ENCODE results near the gene NOXA1.
"Not testable (repeated sequence)": the region's sequence is repeated elsewhere in the genome, so short reads cannot be mapped to it uniquely, and the experiment has no call there.

NOXA1 gene

GRCh38 chr9:137446851-137447471 lies 23.8 kb downstream of the NOXA1 start:
- no peaks in the 10 kb centered on the region for H3K36me3 Mint-ChIP-seq (ENCODE audit: low read depth)
- H3K27ac Mint-ChIP-seq = no peak overlapping the region
- no peak overlapping the region for H3K4me3 Mint-ChIP-seq
- TF ChIP-seq, protein P1, sequence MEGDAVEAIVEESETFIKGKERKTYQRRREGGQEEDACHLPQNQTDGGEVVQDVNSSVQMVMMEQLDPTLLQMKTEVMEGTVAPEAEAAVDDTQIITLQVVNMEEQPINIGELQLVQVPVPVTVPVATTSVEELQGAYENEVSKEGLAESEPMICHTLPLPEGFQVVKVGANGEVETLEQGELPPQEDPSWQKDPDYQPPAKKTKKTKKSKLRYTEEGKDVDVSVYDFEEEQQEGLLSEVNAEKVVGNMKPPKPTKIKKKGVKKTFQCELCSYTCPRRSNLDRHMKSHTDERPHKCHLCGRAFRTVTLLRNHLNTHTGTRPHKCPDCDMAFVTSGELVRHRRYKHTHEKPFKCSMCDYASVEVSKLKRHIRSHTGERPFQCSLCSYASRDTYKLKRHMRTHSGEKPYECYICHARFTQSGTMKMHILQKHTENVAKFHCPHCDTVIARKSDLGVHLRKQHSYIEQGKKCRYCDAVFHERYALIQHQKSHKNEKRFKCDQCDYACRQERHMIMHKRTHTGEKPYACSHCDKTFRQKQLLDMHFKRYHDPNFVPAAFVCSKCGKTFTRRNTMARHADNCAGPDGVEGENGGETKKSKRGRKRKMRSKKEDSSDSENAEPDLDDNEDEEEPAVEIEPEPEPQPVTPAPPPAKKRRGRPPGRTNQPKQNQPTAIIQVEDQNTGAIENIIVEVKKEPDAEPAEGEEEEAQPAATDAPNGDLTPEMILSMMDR (IDR thresholded peaks at IDR 0.05; ENCODE audit: unreplicated experiment in 3 of 3) = no peak
- H3K9me3 Mint-ChIP-seq = peaks cover 2% of the 10 kb centered on the region
- H3K4me1 Mint-ChIP-seq = peaks cover 21% of the 10 kb centered on the region
- H3K27me3 Mint-ChIP-seq (ENCODE audit: low read depth) = peaks cover 2% of the 10 kb centered on the region

- Mint-ChIP-seq H3K27ac (no peak overlapping the region), H3K27me3 (ENCODE audit: low read depth) (no peaks in the 10 kb centered on the region), H3K4me1 (peaks cover 19% of the 10 kb centered on the region), H3K9me3 (peaks cover 2% of the 10 kb centered on the region), H3K4me3 (no peak overlapping the region), H3K36me3 (ENCODE audit: low read depth) (no peaks in the 10 kb centered on the region)
- TF ChIP-seq, protein P1 (IDR thresholded peaks at IDR 0.05; ENCODE audit: unreplicated experiment in 3 of 3) = no peak
Measured at GRCh38 chr9:137447722-137448601, 24.8 kb downstream of the NOXA1 start.

DNA sequence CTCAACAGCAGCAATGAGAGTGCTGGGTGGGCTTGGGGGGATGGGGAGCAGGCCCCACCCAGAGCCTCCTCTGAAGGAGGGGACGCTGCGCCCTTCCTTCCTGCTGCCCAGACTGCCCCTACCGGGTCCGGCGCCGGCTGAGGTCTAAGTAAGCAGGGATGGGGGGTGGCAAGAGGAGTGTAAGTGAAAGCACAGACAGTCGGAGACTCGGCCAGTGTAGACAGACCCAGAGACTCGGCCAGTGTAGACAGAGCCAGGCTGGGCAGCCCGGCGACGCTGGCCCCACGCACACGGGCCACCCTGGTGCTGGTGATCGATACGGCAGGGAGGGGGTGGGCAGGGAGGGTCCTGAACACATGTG lies 25.4 kb downstream of the NOXA1 start:
- Mint-ChIP-seq H3K27me3 (ENCODE audit: low read depth) (no peaks in the 10 kb centered on the region), H3K27ac (no peak overlapping the region), H3K4me1 (peaks cover 19% of the 10 kb centered on the region), H3K9me3 (peaks cover under 1% of the 10 kb centered on the region), H3K4me3 (no peak overlapping the region), H3K36me3 (ENCODE audit: low read depth) (no peaks in the 10 kb centered on the region)
- TF ChIP-seq, protein P1 (IDR thresholded peaks at IDR 0.05; ENCODE audit: unreplicated experiment in 3 of 3) = no peak

DNA sequence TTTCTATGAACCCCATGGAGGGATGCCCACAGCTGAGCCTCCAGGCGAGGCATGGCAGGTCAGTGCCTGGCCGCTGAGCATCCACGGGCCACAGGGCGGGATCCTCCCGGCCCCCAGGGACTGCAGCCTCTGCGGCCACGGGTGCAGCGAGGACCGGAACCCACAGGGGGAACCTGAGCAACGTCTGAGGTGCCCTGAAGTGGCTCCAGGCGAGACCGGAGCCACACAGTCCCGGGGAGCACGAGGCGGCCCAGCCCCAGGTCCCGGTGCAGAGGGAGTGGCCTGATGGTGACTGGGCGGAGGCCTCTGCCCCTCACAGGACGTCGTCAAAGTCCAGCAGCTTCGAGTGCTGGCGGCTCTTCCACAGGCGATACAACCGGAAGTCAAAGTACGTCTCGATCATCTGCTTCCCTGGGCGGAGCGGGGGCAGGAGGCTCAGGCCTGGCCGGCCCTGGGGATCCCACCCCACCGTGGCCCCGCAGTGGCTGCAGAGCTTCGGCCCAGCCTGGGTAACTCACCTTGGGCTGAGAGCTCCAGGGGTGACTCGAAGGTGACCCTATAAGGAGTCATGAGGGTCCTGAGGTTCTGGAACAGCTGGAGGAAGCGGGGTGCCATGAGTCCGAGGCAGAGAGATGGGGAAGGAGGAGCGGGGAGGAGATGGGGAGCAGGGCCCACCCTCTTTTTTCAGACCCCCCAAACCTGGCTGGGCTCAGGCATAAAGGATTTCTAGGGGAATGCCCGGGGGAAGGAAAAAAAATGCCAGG lies 26.1 kb downstream of the NOXA1 start:
- no peak overlapping the region for H3K27ac Mint-ChIP-seq

GRCh38 chr9:137449931-137450538 lies 26.8 kb downstream of the NOXA1 start:
- TF ChIP-seq, protein P1 (IDR thresholded peaks at IDR 0.05; ENCODE audit: unreplicated experiment in 3 of 3) = no peak
- H3K4me1 Mint-ChIP-seq = peaks cover 17% of the 10 kb centered on the region

More for the DNA sequence above, 26.1 kb downstream of the NOXA1 start:
- no peak overlapping the region for H3K4me3 Mint-ChIP-seq
- H3K27me3 Mint-ChIP-seq (ENCODE audit: low read depth) = no peaks in the 10 kb centered on the region
- TF ChIP-seq, protein P1 (IDR thresholded peaks at IDR 0.05; ENCODE audit: unreplicated experiment in 3 of 3) = no peak
- H3K36me3 Mint-ChIP-seq (ENCODE audit: low read depth) = no peaks in the 10 kb centered on the region
- no peaks in the 10 kb centered on the region for H3K9me3 Mint-ChIP-seq
- H3K4me1 Mint-ChIP-seq = peaks cover 19% of the 10 kb centered on the region

DNA sequence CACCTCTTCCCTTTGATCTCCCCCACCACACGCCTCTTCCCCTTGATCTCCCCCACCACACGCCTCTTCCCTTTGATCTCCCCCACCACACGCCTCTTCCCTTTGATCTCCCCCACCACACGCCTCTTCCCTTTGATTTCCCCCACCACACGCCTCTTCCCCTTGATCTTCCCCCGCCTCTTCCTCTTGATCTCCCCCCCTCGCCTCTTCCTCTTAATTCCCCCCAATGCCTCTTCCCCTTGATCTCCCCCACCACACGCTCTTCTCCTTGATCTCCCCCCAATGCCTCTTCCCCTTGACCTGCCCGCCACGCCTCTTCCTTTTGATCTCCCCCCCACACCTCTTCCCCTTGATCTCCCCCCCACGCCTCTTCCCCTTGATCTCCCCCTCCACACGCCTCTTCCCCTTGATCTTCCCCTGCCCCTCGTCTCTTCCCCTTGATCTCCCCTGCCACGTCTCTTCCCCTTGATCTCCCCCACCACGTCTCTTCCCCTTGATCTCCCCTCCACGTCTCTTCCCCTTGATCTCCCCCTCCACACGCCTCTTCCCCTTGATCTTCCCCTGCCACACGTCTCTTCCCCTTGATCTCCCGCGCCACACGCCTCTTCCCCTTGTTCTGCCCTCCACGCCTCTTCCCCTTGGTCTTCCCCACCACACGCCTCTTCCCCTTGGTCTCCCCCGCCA lies 27.5 kb downstream of the NOXA1 start:
- H3K27ac Mint-ChIP-seq; H3K4me3 Mint-ChIP-seq; H3K27me3 Mint-ChIP-seq (ENCODE audit: low read depth); H3K36me3 Mint-ChIP-seq (ENCODE audit: low read depth); H3K9me3 Mint-ChIP-seq: not testable (repeated sequence)
- peaks cover 12% of the 10 kb centered on the region for H3K4me1 Mint-ChIP-seq

More at GRCh38 chr9:137449931-137450538, 26.8 kb downstream of the NOXA1 start:
- no peaks in the 10 kb centered on the region for H3K9me3 Mint-ChIP-seq
- H3K27ac Mint-ChIP-seq = no peak overlapping the region
- H3K27me3 Mint-ChIP-seq (ENCODE audit: low read depth) = no peaks in the 10 kb centered on the region
- H3K36me3 Mint-ChIP-seq (ENCODE audit: low read depth) = no peaks in the 10 kb centered on the region
- no peak overlapping the region for H3K4me3 Mint-ChIP-seq

DNA sequence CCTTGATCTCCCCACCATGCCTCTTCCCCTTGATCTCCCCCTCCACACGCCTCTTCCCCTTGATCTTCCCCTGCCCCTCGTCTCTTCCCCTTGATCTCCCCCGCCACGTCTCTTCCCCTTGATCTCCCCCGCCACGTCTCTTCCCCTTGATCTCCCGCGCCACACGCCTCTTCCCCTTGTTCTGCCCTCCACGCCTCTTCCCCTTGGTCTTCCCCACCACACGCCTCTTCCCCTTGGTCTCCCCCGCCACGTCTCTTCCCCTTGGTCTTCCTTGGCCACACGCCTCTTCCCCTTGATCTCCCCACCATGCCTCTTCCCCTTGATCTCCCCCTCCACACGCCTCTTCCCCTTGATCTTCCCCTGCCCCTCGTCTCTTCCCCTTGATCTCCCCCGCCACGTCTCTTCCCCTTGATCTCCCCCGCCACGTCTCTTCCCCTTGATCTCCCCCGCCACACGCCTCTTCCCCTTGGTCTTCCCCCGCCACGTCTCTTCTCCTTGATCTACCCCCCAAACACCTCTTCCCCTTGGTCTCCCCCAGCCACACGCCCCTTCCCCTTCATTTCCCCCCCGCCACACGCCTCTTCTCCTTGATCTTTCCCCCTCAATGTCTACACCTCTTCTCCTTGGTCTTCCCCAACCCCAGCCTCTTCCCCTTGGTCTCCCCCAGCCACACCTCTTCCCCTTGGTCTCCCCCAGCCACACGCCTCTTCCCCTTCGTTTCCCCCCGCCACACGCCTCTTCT lies 28.2 kb downstream of the NOXA1 start:
- H3K36me3 Mint-ChIP-seq (ENCODE audit: low read depth); H3K4me3 Mint-ChIP-seq; H3K27me3 Mint-ChIP-seq (ENCODE audit: low read depth): not testable (repeated sequence)

More for the DNA sequence above, 28.2 kb downstream of the NOXA1 start:
- H3K27ac Mint-ChIP-seq, H3K9me3 Mint-ChIP-seq: not testable (repeated sequence)
- H3K4me1 Mint-ChIP-seq = peaks cover 19% of the 10 kb centered on the region
